GM12878 (cell line): Measurements from ENCODE around the gene PRICKLE3. TPM values are rescaled to one million over a fixed set of nuclear protein-coding genes. Genes with fewer than 3 reads are reported as not detected.

Experiments used
- CHD4 ChIP-seq: fragments of 200-600 bp; sonication (generic); IDR thresholded peaks from 2 replicates; pipeline ENCODE4 v1.6.1; 2016; ENCODE audit warnings: mild to moderate bottlenecking
- IRF3 ChIP-seq: fragments of 450-650 bp; IDR thresholded peaks from 2 replicates; pipeline ENCODE4 v1.6.1; 2014; ENCODE audit warnings: mild to moderate bottlenecking
- ZNF274 ChIP-seq: IDR thresholded peaks from one replicate; pipeline ENCODE4 v1.8.0; 2011; ENCODE audit not compliant: insufficient read length, insufficient read depth
- ZNF687 ChIP-seq: fragments of 450-650 bp; IDR thresholded peaks from 2 replicates; pipeline ENCODE4 v1.6.1; 2017; ENCODE audit warnings: mild to moderate bottlenecking, moderate library complexity
- polyA plus RNA-seq, 11 experiments: library from polyadenylated mRNA; depleted of rRNA in 4 of 11; unstranded in 6 of 11; stranded (reverse) in 5 of 11; fragments of >200 nt; fragmentation: Nextera tagmentation in 4 of 11; fragmentation: Illumina TruSeq in 1 of 11; extraction: Ambion mirVana in 4 of 11; extraction: Trizol in 1 of 11; gene quantifications; 1 replicate in 1 of 11; 2 replicates in 10 of 11; pipeline versions ENCODE4 v1.2.1 to v1.2.3, GENCODE V29; 2011 to 2016; ENCODE audit warnings: inconsistent platforms in 2 of 11, missing spikeins in 2 of 11, low read depth in 1 of 11
- total RNA-seq, 4 experiments: library from RNA; depleted of rRNA in 3 of 4; stranded (reverse); fragments of >200 nt in 3 of 4; fragmentation: Illumina TruSeq in 1 of 4; extraction: Trizol in 1 of 4; gene quantifications; 2 replicates each; pipeline versions ENCODE4 v1.2.1 to v1.2.3, GENCODE V29; 2013 to 2021

Gene PRICKLE3
- total and polyA plus RNA-seq, 10 of the 15 experiments (the other 5 are each of a cell fraction or from before 2014, with no cell fraction given) = 0.69 to 17.4 (median 7.6) TPM

GRCh38 chrX:49176421-49177326 is 9.5 kb downstream of the PRICKLE3 start (continued):
- TF ChIP-seq ZNF687 = no peak
- no peak for TF ChIP-seq ZNF274
- no peak for TF ChIP-seq IRF3
- TF ChIP-seq CHD4 = no peak
